Endothelial cell of umbilical vein (primary cell): Measurements from ENCODE around the gene MOB3B. TPM values are rescaled to one million over a fixed set of nuclear protein-coding genes. Genes with fewer than 3 reads are reported as not detected.

Experiments
- BruUV-seq: library from RNA; stranded (reverse); fragments of 400-500 nt; replicated peaks from 2 replicates; lab custom pipeline; 2021; lab: Mats Ljungman, UMichigan
- CTCF ChIA-PET: fragments of 300-600, 350-600 bp; sonication (Branson Sonifier 250); formaldehyde crosslinking; loops from one replicate; lab custom pipeline; 2021; ENCODE audit warnings: antibody characterized with exemption, inconsistent platforms; lab: Charles Lee
- POLR2A ChIA-PET: fragments of 300-600, 350-600 bp; sonication (Branson Sonifier 250); formaldehyde crosslinking; loops from one replicate; lab custom pipeline; 2021; ENCODE audit warnings: antibody characterized with exemption, inconsistent platforms; lab: Charles Lee
- DNase-seq: peaks from one replicate; pipeline ENCODE4 v3.0.0-alpha.2; 2011; ENCODE audit warnings: low read depth, low spot score
- FAIRE-seq: peaks from 2 replicates; lab custom pipeline; 2011; peaks lifted over from hg19 to GRCh38; lab: Jason Lieb, UNC
- H2AFZ ChIP-seq: 2 replicates; pipeline ENCODE4 v1.6.0; 2012; ENCODE audit warnings: low read depth, low read length, control low read depth, inconsistent platforms
- H3K27ac ChIP-seq: 2 replicates; pipeline ENCODE4 v1.5.1; 2011; ENCODE audit warnings: low read depth, mild to moderate bottlenecking, control low read depth, low read length, moderate library complexity; ENCODE audit not compliant: insufficient read depth
- H3K27me3 ChIP-seq, 2 experiments: 2 replicates each; pipeline versions ENCODE4 v1.6.0 to v1.6.1; 2011; ENCODE audit warnings: low read length in 2 of 2, mixed read lengths in 1 of 2; ENCODE audit not compliant: control insufficient read depth in 2 of 2, insufficient read depth in 2 of 2
- H3K36me3 ChIP-seq, 2 experiments: 2 replicates in 1 of 2; 3 replicates in 1 of 2; pipeline ENCODE4 v1.5.1; 2011; ENCODE audit warnings: low read length in 2 of 2, mild to moderate bottlenecking in 1 of 2, moderate library complexity in 1 of 2; ENCODE audit not compliant: control insufficient read depth in 2 of 2, insufficient read depth in 2 of 2; ENCODE audit errors: extremely low read depth in 1 of 2
- H3K4me1 ChIP-seq: 3 replicates; pipeline ENCODE4 v1.5.1; 2011; ENCODE audit warnings: mild to moderate bottlenecking, low read length; ENCODE audit not compliant: control insufficient read depth, insufficient read depth; ENCODE audit errors: extremely low read depth
- H3K4me2 ChIP-seq: 2 replicates; pipeline ENCODE4 v1.6.1; 2011; ENCODE audit warnings: low read length, control low read depth, mixed read lengths; ENCODE audit not compliant: insufficient read depth
- H3K4me3 ChIP-seq, 3 experiments: fragments of 200-600 bp in 1 of 3; sonication (generic), shearing (Covaris generic) in 1 of 3; replicated peaks in 1 of 3; 2 replicates each; pipeline ENCODE4 v1.5.1; 2011 to 2016; ENCODE audit warnings: control low read depth in 3 of 3, low read length in 3 of 3, mild to moderate bottlenecking in 2 of 3, inconsistent platforms in 1 of 3, low read depth in 1 of 3, moderate library complexity in 1 of 3; ENCODE audit not compliant: insufficient read depth in 1 of 3
- H3K79me2 ChIP-seq: 2 replicates; pipeline ENCODE4 v1.6.0; 2012; ENCODE audit warnings: low read length, inconsistent platforms; ENCODE audit not compliant: control insufficient read depth, insufficient read depth
- H3K9ac ChIP-seq: replicated peaks from 2 replicates; pipeline ENCODE3; 2011; ENCODE audit warnings: low read length, control low read depth; ENCODE audit not compliant: insufficient read depth; ENCODE audit errors: extremely low read depth
- H3K9me1 ChIP-seq: replicated peaks from 3 replicates; pipeline ENCODE4 v1.6.0; 2011; ENCODE audit warnings: mild to moderate bottlenecking, low read length; ENCODE audit not compliant: control insufficient read depth, insufficient read depth; ENCODE audit errors: extremely low read depth
- H3K9me3 ChIP-seq: replicated peaks from 2 replicates; pipeline ENCODE4 v1.5.1; 2012; ENCODE audit warnings: low read length, inconsistent platforms; ENCODE audit not compliant: control insufficient read depth, insufficient read depth
- H4K20me1 ChIP-seq: replicated peaks from 2 replicates; pipeline ENCODE3; 2011; ENCODE audit warnings: mild to moderate bottlenecking, low read length; ENCODE audit not compliant: control insufficient read depth, insufficient read depth; ENCODE audit errors: extremely low read depth
- EZH2 ChIP-seq: IDR thresholded peaks from 2 replicates; pipeline ENCODE4 v1.6.1; 2012; ENCODE audit warnings: borderline replicate concordance, low read depth, mild to moderate bottlenecking, moderate library complexity, low read length, inconsistent platforms; ENCODE audit not compliant: severe bottlenecking
- FOS ChIP-seq: IDR thresholded peaks from 2 replicates; pipeline ENCODE4 v1.6.1; 2011; ENCODE audit warnings: mild to moderate bottlenecking, low read length, moderate library complexity, borderline replicate concordance; ENCODE audit not compliant: insufficient read depth
- GATA2 ChIP-seq: IDR thresholded peaks from 2 replicates; pipeline ENCODE4 v1.7.0; 2011; ENCODE audit warnings: low read depth, mild to moderate bottlenecking, moderate library complexity, mixed read lengths, low read length; ENCODE audit not compliant: insufficient read length, insufficient read depth
- JUN ChIP-seq: IDR thresholded peaks from 2 replicates; pipeline ENCODE4 v1.6.1; 2011; ENCODE audit warnings: borderline replicate concordance, low read depth; ENCODE audit not compliant: insufficient read length, insufficient read depth
- MYC ChIP-seq: IDR thresholded peaks from one replicate; pipeline ENCODE4 v1.6.1; 2011; ENCODE audit warnings: mild to moderate bottlenecking, low read depth, low read length
- POLR2A ChIP-seq: IDR thresholded peaks from 2 replicates; pipeline ENCODE4 v1.6.1; 2012; ENCODE audit warnings: low read depth, mild to moderate bottlenecking, control low read depth, low read length
- POLR2AphosphoS5 ChIP-seq: IDR thresholded peaks from 2 replicates; pipeline ENCODE4 v1.6.1; 2012; ENCODE audit warnings: low read depth, mild to moderate bottlenecking, control low read depth, low read length, moderate library complexity; ENCODE audit not compliant: insufficient read depth
- dilution Hi-C: fragments of 300-500 bp; cut with MboI; formaldehyde crosslinking; loops from one replicate; pipeline ENCODE4 v1.15.0; 2019; ENCODE audit warnings: low sequenced_read_pairs; ENCODE audit not compliant: extremely low pct_ligation_motif_present
- intact Hi-C: fragments of 100-400 bp; cut with micrococcal nuclease; formaldehyde crosslinking; loops from one replicate; pipeline ENCODE4 v1.10.0; 2022
- polyA plus RNA-seq, 4 experiments: library from polyadenylated mRNA; depleted of rRNA in 3 of 4; stranded (reverse) in 3 of 4; unstranded in 1 of 4; fragments of >200 nt; gene quantifications; 2 replicates each; pipeline versions ENCODE4 v1.2.1 to v1.2.3, GENCODE V29; 2011 to 2012; ENCODE audit warnings: missing spikeins in 1 of 4
- total RNA-seq: library from RNA; stranded (reverse); gene quantifications from 2 replicates; pipeline ENCODE4 v1.2.3, GENCODE V29; 2021
- TF ChIP-seq, protein P1 (sequence below): IDR thresholded peaks from 2 replicates; pipeline ENCODE4 v1.6.1; 2011; ENCODE audit not compliant: insufficient read depth, insufficient read length
- TF ChIP-seq, protein P2 (sequence below), 2 donors: IDR thresholded peaks; 1 replicate in 1 of 2; 2 replicates in 1 of 2; pipeline ENCODE4 v1.5.1; 2011; ENCODE audit warnings: low read length in 2 of 2, mild to moderate bottlenecking in 2 of 2, moderate library complexity in 2 of 2, control low read depth in 1 of 2, inconsistent platforms in 1 of 2, low read depth in 1 of 2; ENCODE audit not compliant: insufficient read depth in 1 of 2; ENCODE audit errors: extremely low read depth in 1 of 2

Gene MOB3B
- total and polyA plus RNA-seq, 2 donors (not counting 3 experiments of a cell fraction or from before 2014, with no cell fraction given), result 0.03 TPM; not detected in 1

DNA sequence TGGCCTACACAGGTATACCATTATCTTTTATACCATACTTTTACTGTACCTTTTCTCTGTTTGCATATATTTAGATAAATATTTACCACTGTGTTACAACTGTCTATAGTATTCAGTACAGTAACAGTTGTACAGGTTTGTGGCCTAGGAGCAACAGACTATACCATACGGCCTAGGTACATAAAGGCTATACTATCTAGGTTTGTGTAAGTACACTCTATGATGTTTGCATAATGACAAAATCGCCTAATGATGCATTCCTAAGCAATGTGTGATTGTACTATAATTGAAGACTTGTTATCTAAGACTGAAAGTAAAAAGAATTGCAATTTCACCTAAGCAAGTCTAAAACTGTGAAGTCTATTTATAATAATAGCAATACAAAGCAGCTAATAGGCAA lies 39.8 kb upstream of the MOB3B start:
- TF ChIP-seq JUN (no peak), MYC (no peak), POLR2A (no peak), POLR2AphosphoS5 (no peak), GATA2 (no peak), FOS (no peak), EZH2 (no peak)
- TF ChIP-seq, protein P1, sequence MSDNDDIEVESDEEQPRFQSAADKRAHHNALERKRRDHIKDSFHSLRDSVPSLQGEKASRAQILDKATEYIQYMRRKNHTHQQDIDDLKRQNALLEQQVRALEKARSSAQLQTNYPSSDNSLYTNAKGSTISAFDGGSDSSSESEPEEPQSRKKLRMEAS, result no peak
- TF ChIP-seq, protein P2, sequence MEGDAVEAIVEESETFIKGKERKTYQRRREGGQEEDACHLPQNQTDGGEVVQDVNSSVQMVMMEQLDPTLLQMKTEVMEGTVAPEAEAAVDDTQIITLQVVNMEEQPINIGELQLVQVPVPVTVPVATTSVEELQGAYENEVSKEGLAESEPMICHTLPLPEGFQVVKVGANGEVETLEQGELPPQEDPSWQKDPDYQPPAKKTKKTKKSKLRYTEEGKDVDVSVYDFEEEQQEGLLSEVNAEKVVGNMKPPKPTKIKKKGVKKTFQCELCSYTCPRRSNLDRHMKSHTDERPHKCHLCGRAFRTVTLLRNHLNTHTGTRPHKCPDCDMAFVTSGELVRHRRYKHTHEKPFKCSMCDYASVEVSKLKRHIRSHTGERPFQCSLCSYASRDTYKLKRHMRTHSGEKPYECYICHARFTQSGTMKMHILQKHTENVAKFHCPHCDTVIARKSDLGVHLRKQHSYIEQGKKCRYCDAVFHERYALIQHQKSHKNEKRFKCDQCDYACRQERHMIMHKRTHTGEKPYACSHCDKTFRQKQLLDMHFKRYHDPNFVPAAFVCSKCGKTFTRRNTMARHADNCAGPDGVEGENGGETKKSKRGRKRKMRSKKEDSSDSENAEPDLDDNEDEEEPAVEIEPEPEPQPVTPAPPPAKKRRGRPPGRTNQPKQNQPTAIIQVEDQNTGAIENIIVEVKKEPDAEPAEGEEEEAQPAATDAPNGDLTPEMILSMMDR (IDR thresholded peaks at IDR 0.05; ENCODE audit: extremely low read depth in 1 of 2, insufficient read depth in 1 of 2, low read depth in 1 of 2, low read length in 2 of 2), result no peak
- Histone ChIP-seq H3K9ac (no peak overlapping the region), H2AFZ (no peak overlapping the region), H3K9me3 (no peaks in the 10 kb centered on the region), H3K79me2 (no peaks in the 10 kb centered on the region), H3K4me1 (peaks cover 11% of the 10 kb centered on the region), H4K20me1 (no peaks in the 10 kb centered on the region), H3K36me3 (no peaks in the 10 kb centered on the region), H3K4me2 (no peak overlapping the region), H3K4me3 (no peak overlapping the region), H3K27me3 (no peaks in the 10 kb centered on the region), H3K9me1 (no peaks in the 10 kb centered on the region), H3K27ac (no peak overlapping the region)
- intact Hi-C loops, result no loop called here
- DNase-seq, result no peak
- ChIA-PET POLR2A (no interaction called here), CTCF (interaction anchor here (0.8 to 1.4 kb wide), 2 partner anchors 40 to 236 kb away, joined by 4 read pairs; partner anchors contain the start of gene MOB3B)
- BruUV-seq, result no TSS peak
- FAIRE-seq, result no peak
- dilution Hi-C loops, result no loop called here
